ENCODE results near the gene PPP2R5B. TPM values are rescaled to one million over a fixed set of nuclear protein-coding genes. Genes with fewer than 3 reads are reported as not detected.

The PPP2R5B gene
- total and polyA plus RNA-seq, 9 of the 15 experiments (the other 6 are each of a cell fraction or from before 2014, with no cell fraction given), result 0.10 to 7.8 (median 3.3) TPM

- TF ChIP-seq CCNT2 (IDR thresholded peaks at IDR 0.05; ENCODE audit: borderline replicate concordance, extremely low read depth, insufficient read length, low read depth, low read length) (no peak), E2F6 (IDR thresholded peaks at IDR 0.05; ENCODE audit: borderline replicate concordance in 1 of 2, extremely low read depth in 1 of 2, insufficient read depth in 1 of 2, insufficient read length in 1 of 2, low read depth in 1 of 2, low read length in 1 of 2, poor library complexity in 1 of 2, severe bottlenecking in 1 of 2) (no peak), SRSF3 (IDR thresholded peaks at IDR 0.05; ENCODE audit: insufficient read depth, low read length) (no peak), CEBPZ (IDR thresholded peaks at IDR 0.05; ENCODE audit: borderline replicate concordance, low read depth, low read length) (no peak), SREBF2 (CRISPR knock-in tag; IDR thresholded peaks at IDR 0.05) (no peak)
Observed at GRCh38 chr11:64919627-64920026, 4.9 kb upstream of the PPP2R5B start (continued).

- no peak overlapping the region for H2AFZ ChIP-seq (ENCODE audit: low read depth, low read length)
- no peaks in the 10 kb centered on the region for H3K36me3 ChIP-seq (ENCODE audit: control insufficient read depth, insufficient read depth, low read length)
- intact Hi-C loops (cut with micrococcal nuclease) (no loop called here), in situ Hi-C loops (cut with MboI) (no loop called here)
- H3K9ac ChIP-seq (ENCODE audit: insufficient read depth in 1 of 2, low read depth in 2 of 2, low read length in 2 of 2), result no peak overlapping the region
- H3K4me2 ChIP-seq (ENCODE audit: insufficient read depth, low read length), result no peak overlapping the region
- H4K20me1 ChIP-seq (replicated peaks; ENCODE audit: control insufficient read depth, insufficient read depth, low read length), result no peaks in the 10 kb centered on the region
- ATAC-seq, result no peak
- BruUV-seq (replicated peaks), result TSS peak; percentile 30
- no peak overlapping the region for H3K27ac ChIP-seq (ENCODE audit: extremely low read depth, low read depth, low read length)
- H3K4me1 ChIP-seq (replicated peaks in 1 of 2; ENCODE audit: control insufficient read depth in 2 of 2, insufficient read depth in 2 of 2, low read length in 2 of 2), result peaks cover 28 to 50% of the 10 kb centered on the region in 2 experiments; a peak in 4 of 5 replicates
- no peaks in the 10 kb centered on the region for H3K9me3 ChIP-seq (replicated peaks; ENCODE audit: control insufficient read depth, insufficient read depth, low read depth, low read length)
- no peaks in the 10 kb centered on the region for H3K9me1 ChIP-seq (ENCODE audit: control insufficient read depth, insufficient read depth, low read length)
- ChIA-PET POLR2A (no interaction called here), CTCF (ENCODE audit: low intra/inter-chr PET ratio) (no interaction called here)
- peaks cover 22% of the 10 kb centered on the region for H3K79me2 ChIP-seq (ENCODE audit: control insufficient read depth, insufficient read depth, low read length)
- no peaks in the 10 kb centered on the region for H3K27me3 ChIP-seq (ENCODE audit: control insufficient read depth in 2 of 2, insufficient read depth in 2 of 2, low read length in 2 of 2)
- 64% methylated on average over 2 of the region's 2 CpGs for WGBS (ENCODE audit: insufficient coverage, low coverage, missing lambda C conversion rate)
- DNase-seq (ENCODE audit: extremely low read depth in 1 of 4, low spot score in 3 of 4), result no peak
- H3K4me3 ChIP-seq, result no peak overlapping the region
- FAIRE-seq, result no peak
- TF ChIP-seq ZFP36 (IDR thresholded peaks at IDR 0.05; ENCODE audit: low read depth, low read length, partially characterized antibody), result no peak
- no peak for TF ChIP-seq POU5F1 (IDR thresholded peaks at IDR 0.05; ENCODE audit: borderline replicate concordance, low read depth, low read length, partially characterized antibody)
- TF ChIP-seq GATA2 (CRISPR knock-in tag; IDR thresholded peaks at IDR 0.05), result no peak
- TF ChIP-seq ZSCAN32 (CRISPR knock-in tag; IDR thresholded peaks at IDR 0.05), result no peak
- TF ChIP-seq ZNF316 (IDR thresholded peaks at IDR 0.05), result no peak
- no peak for TF ChIP-seq SMARCA4 (IDR thresholded peaks at IDR 0.05)
- TF ChIP-seq MXI1 (IDR thresholded peaks at IDR 0.05; ENCODE audit: low read depth, low read length), result no peak
- TF ChIP-seq PRDM10 (IDR thresholded peaks at IDR 0.05; ENCODE audit: partially characterized antibody), result no peak
Observed at GRCh38 chr11:64920124-64920523, 4.4 kb upstream of the PPP2R5B start.
